Activated naive CD4-positive, alpha-beta T cell treated with Interleukin-2 at 50 U/mL for 16 hours (primary cell): ENCODE results near the gene KLHL26.

Experiments
- DNase-seq: peaks from one replicate; pipeline ENCODE4 v3.0.0-alpha.2; 2020

KLHL26 gene

GRCh38 chr19:18613589-18614234 lies 23.1 kb upstream of the KLHL26 start:
- no peak for DNase-seq

- no peak for DNase-seq
Measured at GRCh38 chr19:18616023-18616422, 20.8 kb upstream of the KLHL26 start.

DNA sequence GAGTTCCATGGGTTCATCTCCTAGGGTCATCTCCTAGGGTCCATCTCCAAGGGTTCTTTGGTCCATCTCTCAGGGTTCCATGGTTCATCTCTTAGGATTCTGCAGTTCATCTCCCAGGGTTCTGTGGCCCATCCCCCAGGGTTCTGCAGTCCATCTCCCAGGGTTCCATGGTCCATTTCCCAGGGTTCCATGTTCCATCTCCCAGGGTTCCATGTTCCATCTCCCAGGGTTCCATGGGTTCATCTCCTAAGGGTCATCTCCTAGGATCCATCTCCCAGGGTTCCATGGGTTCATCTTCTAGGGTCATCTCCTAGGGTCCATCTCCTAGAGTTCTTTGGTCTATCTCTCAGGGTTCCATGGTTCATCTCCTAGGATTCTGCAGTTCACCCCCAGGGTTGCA lies 19.3 kb upstream of the KLHL26 start:
- DNase-seq, result no peak

- no peak for DNase-seq
Measured at GRCh38 chr19:18618236-18618635, 18.6 kb upstream of the KLHL26 start.

DNA sequence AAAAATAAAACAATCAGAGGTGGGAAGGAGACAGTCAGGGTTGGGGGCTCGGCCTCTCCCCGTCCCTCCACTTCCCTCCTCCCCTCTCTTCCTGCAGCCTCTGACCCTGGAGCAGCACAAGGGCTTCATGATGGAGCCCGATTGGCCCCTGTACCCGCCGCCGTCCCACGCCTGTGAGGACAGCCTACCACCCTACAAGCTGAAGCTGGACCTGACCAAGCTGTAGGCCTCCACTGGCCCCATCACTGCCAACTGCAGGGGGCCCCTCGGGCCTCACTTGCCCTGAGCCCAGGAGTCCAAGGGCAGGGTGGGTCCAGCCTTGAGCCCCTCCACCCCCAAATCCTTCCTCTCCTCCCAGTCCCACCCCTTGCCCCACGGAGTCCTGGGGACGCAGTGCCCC lies 16.5 kb upstream of the KLHL26 start:
- no peak for DNase-seq

GRCh38 chr19:18620902-18621301 lies 15.9 kb upstream of the KLHL26 start:
- no peak for DNase-seq

DNA sequence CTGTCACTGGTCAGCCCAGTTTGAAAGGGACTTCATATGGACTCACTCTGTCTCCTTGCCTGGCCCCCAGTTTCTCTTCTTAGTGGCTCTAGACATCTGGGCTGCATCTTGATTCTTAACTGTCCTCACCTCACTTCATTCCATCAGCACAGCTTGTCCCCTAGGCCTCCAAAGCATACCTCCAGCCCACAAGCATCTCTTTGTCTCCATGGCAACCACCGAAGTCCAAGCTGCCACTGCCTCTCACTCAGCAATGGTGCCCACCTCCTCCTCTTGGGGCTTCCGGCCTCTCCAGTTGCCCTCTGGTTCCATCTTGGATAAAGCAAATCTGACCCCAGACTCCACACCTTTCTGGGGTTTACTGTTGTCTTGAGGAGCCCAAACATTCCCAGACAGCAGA lies 9.9 kb upstream of the KLHL26 start:
- DNase-seq, result no peak

- DNase-seq, result no peak
Measured at GRCh38 chr19:18629166-18630088, 7.4 kb upstream of the KLHL26 start.

GRCh38 chr19:18633321-18633720 lies 3.5 kb upstream of the KLHL26 start:
- no peak for DNase-seq

DNA sequence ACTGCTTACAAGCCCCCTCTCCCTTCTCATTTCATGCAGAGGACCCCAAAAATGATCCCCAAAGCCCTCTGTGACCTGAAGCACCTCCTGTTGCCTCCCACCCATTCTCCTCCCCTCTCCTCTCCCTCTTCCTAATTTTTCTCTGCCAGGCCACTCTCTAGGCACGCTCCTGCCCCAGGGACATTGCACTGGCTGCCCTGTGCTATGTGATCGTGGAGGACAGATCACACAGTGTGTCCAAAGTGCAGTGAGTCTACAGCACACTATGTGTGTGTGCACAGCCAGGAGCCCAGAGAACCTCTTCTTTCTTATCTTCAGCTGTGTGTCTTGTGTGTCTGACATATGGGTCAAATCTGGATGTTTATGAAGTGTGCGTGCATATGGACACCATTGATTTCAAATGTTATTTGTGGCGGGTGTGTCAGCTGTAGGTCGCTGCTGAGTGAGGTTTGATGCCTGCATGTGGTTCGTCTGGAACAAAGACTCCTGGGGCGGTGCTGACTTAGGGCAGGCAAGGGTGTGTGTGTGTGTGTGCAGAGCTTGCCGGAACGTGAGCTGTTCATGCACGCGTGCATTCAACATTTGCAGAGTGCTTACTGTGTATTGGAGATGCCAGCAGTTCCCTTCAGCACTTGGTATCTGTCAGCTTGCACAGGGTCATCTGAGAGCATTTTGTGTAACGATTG lies 2.1 kb upstream of the KLHL26 start:
- DNase-seq, result no peak

DNA sequence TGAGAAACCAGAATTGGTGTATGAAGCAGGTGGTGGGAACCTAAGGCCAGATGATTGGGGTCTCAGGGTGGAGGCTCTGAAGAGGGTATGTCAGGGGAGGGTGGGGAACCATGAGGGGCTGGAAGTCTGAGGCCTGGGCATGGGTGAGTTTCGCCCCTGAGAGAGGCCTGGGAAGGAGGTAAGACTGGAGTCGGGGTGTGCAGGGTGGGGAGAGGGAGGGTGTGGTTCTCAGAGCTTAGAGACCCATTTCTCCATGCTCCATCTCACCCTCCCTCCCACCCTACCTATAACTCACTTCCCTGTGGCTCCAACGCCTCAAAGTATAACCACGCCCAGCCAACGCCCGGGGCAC lies 1.0 kb upstream of the KLHL26 start:
- no peak for DNase-seq

DNA sequence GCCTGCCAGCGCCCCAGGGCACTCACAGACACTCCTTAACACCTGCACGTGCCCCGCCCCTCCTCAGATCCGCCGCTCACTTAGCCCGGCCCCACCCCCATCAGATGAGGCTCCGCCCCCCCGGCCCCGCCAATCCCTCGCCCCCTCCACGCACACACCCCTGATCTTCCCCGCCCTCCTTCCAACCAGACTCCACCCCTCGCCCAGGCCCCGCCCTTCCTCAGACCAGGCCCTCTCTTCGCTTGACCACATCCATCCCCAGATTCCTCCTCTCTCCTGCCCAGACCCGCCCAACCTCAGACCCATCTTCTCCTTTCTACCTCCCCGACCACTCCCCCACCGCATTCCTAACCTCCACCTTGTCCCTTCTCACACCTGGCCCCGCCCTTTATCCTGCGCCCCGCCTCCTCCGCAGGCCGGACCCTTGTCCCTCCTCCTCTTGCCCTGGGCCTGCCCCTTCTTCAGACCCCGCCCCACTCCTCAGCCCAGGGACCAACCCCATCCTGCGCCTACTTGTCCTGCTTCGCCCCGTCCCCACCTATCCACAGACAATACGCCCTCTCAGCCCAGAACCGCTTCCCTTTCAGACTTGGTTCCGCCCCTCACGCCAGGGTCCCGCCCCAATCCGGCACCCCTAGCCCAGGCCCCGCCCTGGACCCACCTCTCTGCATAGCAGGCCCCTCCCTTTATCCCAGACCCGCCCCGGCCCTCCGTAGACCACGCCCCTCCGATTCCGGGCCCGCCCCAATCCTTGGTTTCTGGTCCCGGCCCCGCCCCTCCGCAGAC lies 452 bp upstream of the KLHL26 start:
- DNase-seq, result peak; percentile 98

- DNase-seq, result no peak
Measured at GRCh38 chr19:18637673-18638630, 1.1 kb downstream of the KLHL26 start.

DNA sequence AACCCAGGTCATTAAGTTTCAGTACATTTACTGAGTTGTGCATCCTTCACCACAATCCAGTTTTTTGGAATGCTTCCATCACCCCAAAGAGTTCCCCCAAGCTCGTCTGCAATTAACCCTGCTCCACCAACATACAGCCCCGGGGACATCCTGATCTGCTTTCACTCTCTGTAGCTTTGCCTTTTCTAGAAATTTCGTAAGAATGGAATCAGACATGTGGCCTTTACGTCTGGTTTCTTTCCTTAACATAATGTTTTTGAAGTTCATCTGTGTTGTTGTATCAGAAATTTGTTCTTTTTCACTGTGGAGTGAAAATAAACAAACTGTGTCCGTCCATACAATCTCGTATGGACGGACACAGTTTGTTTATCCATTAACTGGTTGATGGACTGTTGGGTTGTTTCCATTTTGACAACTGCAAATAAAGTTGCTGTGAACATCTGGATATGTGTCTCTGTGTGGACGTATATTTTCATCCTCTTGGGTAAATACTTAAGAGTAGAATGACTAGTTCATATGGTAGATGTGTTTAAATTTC lies 2.9 kb downstream of the KLHL26 start:
- no peak for DNase-seq

- DNase-seq, result no peak
Measured at GRCh38 chr19:18644196-18645034, 7.6 kb downstream of the KLHL26 start.

- DNase-seq, result no peak
Measured at GRCh38 chr19:18645035-18645511, 8.2 kb downstream of the KLHL26 start.

DNA sequence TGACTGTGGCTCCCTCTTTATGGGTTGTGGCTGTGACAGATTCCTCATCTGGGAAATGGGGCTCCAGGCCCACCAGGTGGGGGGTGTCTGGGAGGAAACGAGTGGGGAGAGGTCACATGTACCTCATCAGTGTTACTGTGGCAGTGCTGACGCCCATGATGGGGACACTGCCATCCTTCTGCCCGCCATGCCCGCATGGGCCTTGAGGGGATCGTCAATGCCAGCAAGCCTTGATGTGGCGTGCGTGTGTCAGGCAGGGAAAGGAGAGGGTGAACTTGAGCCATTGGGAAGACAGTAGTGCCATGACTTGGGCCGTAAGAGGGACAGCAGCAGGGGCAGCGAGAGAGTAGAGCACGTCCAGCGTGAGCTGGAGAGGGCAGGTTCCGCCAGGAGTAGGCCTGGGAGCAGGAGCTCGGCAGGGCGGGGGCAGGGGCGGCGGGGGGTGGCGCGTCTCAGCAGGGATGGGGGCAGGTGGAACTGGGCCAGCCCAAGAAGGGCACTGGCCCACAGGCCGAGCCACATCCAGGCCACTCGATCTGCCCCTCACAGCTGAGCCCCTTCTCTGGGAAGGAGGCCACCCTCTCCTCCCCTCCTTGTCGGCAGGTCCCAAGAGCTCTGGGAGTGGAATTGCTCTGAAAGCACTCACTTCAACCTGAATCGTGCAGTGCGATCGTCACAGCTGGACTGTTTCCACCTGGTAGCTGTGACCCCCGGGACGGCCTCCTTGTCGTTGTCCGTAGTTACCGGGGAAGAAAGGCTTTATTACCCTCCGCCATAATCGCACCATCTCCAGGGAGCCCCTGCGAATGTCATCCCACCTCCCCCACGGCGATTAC lies 9.9 kb downstream of the KLHL26 start:
- DNase-seq, result no peak

- no peak for DNase-seq
Measured at GRCh38 chr19:18647371-18647767, 10.5 kb downstream of the KLHL26 start.

DNA sequence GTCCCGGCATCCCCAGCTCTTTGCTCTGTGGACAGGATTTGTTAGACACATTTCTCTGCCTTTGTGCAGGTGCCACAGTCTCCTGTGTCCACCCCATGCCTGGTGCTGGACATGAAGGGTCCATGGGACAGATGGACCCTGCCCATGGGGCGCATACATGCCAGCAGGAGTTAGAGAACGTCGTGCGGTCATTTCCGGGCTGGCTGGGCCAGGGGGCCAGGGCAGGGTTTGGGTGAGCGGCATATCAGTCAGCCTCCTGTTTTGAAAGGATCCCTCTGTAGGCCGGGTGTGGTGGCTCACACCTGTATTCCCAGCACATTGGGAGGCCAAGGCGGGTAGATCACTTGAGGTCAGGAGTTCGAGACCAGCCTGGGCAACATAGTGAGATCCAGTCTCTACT lies 11.0 kb downstream of the KLHL26 start:
- no peak for DNase-seq

DNA sequence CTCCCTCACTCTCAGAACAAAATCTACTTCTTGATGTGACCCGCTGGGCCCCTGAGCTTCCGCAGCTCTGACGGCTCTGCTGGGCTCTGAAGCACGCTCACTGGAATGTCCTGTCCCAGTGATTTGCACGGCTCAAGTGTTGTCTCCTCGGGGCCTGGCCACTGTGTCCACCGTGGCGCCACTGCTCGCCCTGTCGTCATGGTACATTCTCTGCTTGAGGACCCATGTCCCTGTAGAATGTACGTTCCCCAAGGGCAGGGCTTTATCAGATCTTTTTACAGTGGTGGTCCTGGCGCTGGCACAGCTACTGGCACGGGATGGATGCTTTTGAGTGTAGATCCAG lies 12.1 kb downstream of the KLHL26 start:
- DNase-seq, result no peak
